SK-N-SH treated with all-trans-retinoic acid at 6 μM for 48 hours (cell line): ENCODE results near the gene ACSS3.

ENCODE experiments used
- ATAC-seq: fragments of 200-7000 bp; cut with Tn5 transposase; 3 replicates; pipeline ENCODE4 v1.9.1; 2020; ENCODE audit warnings: mild to moderate bottlenecking, moderate library complexity
- ARNTL ChIP-seq: fragments of 450-650 bp; formaldehyde crosslinking; IDR thresholded peaks from 2 replicates; pipeline ENCODE4 v1.5.0; 2020; ENCODE audit warnings: low read depth, mild to moderate bottlenecking, moderate library complexity, borderline replicate concordance
- BACH2 ChIP-seq: fragments of 250-450 bp; sonication (Bioruptor Pico); IDR thresholded peaks from 2 replicates; pipeline ENCODE4 v1.9.0; 2021; ENCODE audit warnings: mild to moderate bottlenecking, borderline replicate concordance
- CSDC2 ChIP-seq: fragments of 250-450 bp; sonication (Bioruptor Pico); IDR thresholded peaks from 2 replicates; pipeline ENCODE4 v1.5.0; 2020; ENCODE audit warnings: mild to moderate bottlenecking, moderate library complexity
- ESRRG ChIP-seq: fragments of 250-450 bp; sonication (Bioruptor Pico); IDR thresholded peaks from 2 replicates; pipeline ENCODE4 v1.6.1; 2021; ENCODE audit warnings: mild to moderate bottlenecking
- GLIS3 ChIP-seq: fragments of 250-450 bp; sonication (Bioruptor Pico); IDR thresholded peaks from 2 replicates; pipeline ENCODE4 v1.5.0; 2020; ENCODE audit warnings: mild to moderate bottlenecking, moderate library complexity
- ISL1 ChIP-seq: fragments of 250-450 bp; sonication (Bioruptor Pico); IDR thresholded peaks from 2 replicates; pipeline ENCODE4 v2.1.2; 2022; ENCODE audit warnings: mild to moderate bottlenecking, moderate library complexity
- OSR1 ChIP-seq: fragments of 250-450 bp; sonication (Bioruptor Pico); IDR thresholded peaks from 2 replicates; pipeline ENCODE4 v1.8.0; 2022; ENCODE audit warnings: moderate library complexity, mild to moderate bottlenecking, inconsistent platforms
- PPARA ChIP-seq: fragments of 250-450 bp; sonication (Bioruptor Pico); IDR thresholded peaks from 2 replicates; pipeline ENCODE4 v1.5.0; 2020; ENCODE audit warnings: mild to moderate bottlenecking, borderline replicate concordance
- RARB ChIP-seq: fragments of 250-450 bp; sonication (Bioruptor Pico); IDR thresholded peaks from 2 replicates; pipeline ENCODE4 v1.8.0; 2021; ENCODE audit warnings: mild to moderate bottlenecking, moderate library complexity
- SNAI2 ChIP-seq: fragments of 250-450 bp; sonication (Bioruptor Pico); IDR thresholded peaks from 2 replicates; pipeline ENCODE4 v1.5.0; 2020; ENCODE audit warnings: mild to moderate bottlenecking, moderate library complexity
- TCF4 ChIP-seq: fragments of 250-450 bp; sonication (Bioruptor Pico); IDR thresholded peaks from 2 replicates; pipeline ENCODE4 v1.8.0; 2021; ENCODE audit warnings: mild to moderate bottlenecking, moderate library complexity, borderline replicate concordance
- TOX ChIP-seq: fragments of 250-450 bp; sonication (Bioruptor Pico); IDR thresholded peaks from 2 replicates; pipeline ENCODE4 v1.8.0; 2021; ENCODE audit warnings: mild to moderate bottlenecking, moderate library complexity, borderline replicate concordance
- ZC3H10 ChIP-seq: fragments of 250-450 bp; sonication (Bioruptor Pico); IDR thresholded peaks from 2 replicates; pipeline ENCODE4 v1.5.1; 2021; ENCODE audit warnings: mild to moderate bottlenecking, moderate library complexity
- ZFP3 ChIP-seq: fragments of 250-450 bp; sonication (Bioruptor Pico); IDR thresholded peaks from 2 replicates; pipeline ENCODE4 v1.5.0; 2020; ENCODE audit warnings: mild to moderate bottlenecking, moderate library complexity
- ZFP30 ChIP-seq: fragments of 450-650 bp; formaldehyde crosslinking; IDR thresholded peaks from 2 replicates; pipeline ENCODE4 v1.5.0; 2022; ENCODE audit warnings: mild to moderate bottlenecking, moderate library complexity
- ZNF565 ChIP-seq: fragments of 450-650 bp; formaldehyde crosslinking; conservative IDR thresholded peaks from 2 replicates; pipeline ENCODE4 v1.5.0; 2020; ENCODE audit warnings: low read depth, mild to moderate bottlenecking, moderate library complexity
- ZNF70 ChIP-seq: fragments of 450-650 bp; formaldehyde crosslinking; IDR thresholded peaks from 2 replicates; pipeline ENCODE4 v1.5.0; 2020; ENCODE audit warnings: mild to moderate bottlenecking, moderate library complexity
- TF ChIP-seq, protein P1 (sequence below): fragments of 250-450 bp; sonication (Bioruptor Pico); IDR thresholded peaks from 2 replicates; pipeline ENCODE4 v1.5.1; 2021; ENCODE audit warnings: mild to moderate bottlenecking, moderate library complexity
- TF ChIP-seq, protein P2 (sequence below): fragments of 250-450 bp; sonication (Bioruptor Pico); IDR thresholded peaks from 2 replicates; pipeline ENCODE4 v1.8.0; 2020; ENCODE audit warnings: mild to moderate bottlenecking, moderate library complexity, borderline replicate concordance
- TF ChIP-seq, protein P3 (sequence below): fragments of 250-450 bp; sonication (Bioruptor Pico); IDR thresholded peaks from 2 replicates; pipeline ENCODE4 v1.8.0; 2021; ENCODE audit warnings: low read depth, mild to moderate bottlenecking, moderate library complexity, borderline replicate concordance
- TF ChIP-seq, protein P4 (sequence below): fragments of 250-450 bp; sonication (Bioruptor Pico); IDR thresholded peaks from 2 replicates; pipeline ENCODE4 v1.5.0; 2020; ENCODE audit warnings: mild to moderate bottlenecking, moderate library complexity

ACSS3 gene

DNA sequence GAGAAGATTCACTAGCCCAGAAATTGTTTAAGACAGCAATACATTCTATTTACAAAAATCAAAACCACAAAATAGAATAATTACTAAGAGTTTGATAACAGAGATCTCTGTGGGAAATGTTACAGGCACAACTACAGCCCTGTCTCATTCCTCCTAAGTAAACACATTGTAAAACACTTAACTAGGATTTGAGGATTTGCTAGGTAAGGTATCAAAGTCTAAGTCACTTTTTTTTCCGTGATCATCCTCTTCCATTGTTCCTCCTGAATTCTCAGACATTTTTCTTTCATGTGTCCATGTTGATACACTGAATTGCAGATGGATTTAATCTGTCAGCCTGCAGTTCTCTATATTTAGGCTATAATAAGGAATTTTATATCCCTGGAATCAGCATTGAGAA, 127.5 kb downstream of the ACSS3 start (continued):
- no peak for TF ChIP-seq GLIS3
- no peak for TF ChIP-seq ZNF565 (CRISPR knock-in tag)
- no peak for TF ChIP-seq TOX (CRISPR knock-in tag)
- TF ChIP-seq, all 23 proteins: peak for 0

DNA sequence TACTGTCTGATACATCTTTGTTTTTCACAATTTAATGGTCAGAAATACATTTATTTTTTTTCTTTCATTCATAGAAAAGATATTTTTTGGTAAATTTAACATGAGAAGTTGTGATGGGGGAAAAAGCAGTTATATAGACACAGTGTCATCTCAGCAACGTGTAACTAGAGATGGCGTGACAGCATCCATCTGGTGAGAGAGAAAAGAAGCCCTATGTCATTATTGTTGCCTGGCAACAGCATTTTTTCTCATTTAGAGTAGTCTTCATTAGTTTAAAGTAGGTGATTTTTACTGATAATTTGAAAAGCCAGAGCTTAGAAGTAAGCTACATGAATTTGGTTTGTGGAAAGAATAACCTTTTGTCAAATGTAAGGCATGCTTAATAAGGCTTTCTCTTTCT, 128.6 kb downstream of the ACSS3 start:
- ATAC-seq, result no peak
- TF ChIP-seq OSR1 (CRISPR knock-in tag), result no peak
- TF ChIP-seq ZFP30 (CRISPR knock-in tag), result no peak
- TF ChIP-seq, protein P1, sequence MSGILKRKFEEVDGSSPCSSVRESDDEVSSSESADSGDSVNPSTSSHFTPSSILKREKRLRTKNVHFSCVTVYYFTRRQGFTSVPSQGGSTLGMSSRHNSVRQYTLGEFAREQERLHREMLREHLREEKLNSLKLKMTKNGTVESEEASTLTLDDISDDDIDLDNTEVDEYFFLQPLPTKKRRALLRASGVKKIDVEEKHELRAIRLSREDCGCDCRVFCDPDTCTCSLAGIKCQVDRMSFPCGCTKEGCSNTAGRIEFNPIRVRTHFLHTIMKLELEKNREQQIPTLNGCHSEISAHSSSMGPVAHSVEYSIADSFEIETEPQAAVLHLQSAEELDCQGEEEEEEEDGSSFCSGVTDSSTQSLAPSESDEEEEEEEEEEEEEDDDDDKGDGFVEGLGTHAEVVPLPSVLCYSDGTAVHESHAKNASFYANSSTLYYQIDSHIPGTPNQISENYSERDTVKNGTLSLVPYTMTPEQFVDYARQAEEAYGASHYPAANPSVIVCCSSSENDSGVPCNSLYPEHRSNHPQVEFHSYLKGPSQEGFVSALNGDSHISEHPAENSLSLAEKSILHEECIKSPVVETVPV (CRISPR knock-in tag), result no peak
- no peak for TF ChIP-seq ARNTL (CRISPR knock-in tag)
- TF ChIP-seq SNAI2 (CRISPR knock-in tag), result no peak
- no peak for TF ChIP-seq ZNF70 (CRISPR knock-in tag)
- no peak for TF ChIP-seq TCF4
- no peak for TF ChIP-seq PPARA (CRISPR knock-in tag)
- no peak for TF ChIP-seq TOX (CRISPR knock-in tag)
- no peak for TF ChIP-seq ESRRG (CRISPR knock-in tag)
- TF ChIP-seq CSDC2 (CRISPR knock-in tag), result no peak
- no peak for TF ChIP-seq ISL1 (CRISPR knock-in tag)

DNA sequence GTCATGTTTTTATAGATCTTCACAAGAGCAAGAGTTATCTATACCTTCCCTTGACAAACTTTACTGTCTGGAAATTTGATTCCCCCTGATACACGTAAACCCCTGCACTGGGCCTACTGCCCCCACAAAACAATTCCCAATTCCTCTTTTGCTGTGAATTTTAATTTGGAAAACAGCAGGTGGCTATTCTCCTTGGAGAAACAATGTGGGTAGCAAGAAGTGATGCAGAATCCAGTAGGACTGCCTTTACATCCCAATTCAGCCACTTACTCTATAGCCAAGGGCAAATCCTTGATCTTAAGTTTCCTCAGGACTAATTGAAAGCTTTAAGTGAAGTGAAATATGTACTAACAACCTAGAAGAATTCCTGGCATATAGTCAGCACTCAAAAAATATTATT, 129.3 kb downstream of the ACSS3 start:
- ATAC-seq, result no peak

More for the DNA sequence above, 129.3 kb downstream of the ACSS3 start:
- TF ChIP-seq GLIS3 (no peak), CSDC2 (CRISPR knock-in tag) (no peak), BACH2 (CRISPR knock-in tag) (no peak), ZNF70 (CRISPR knock-in tag) (no peak), OSR1 (CRISPR knock-in tag) (no peak), ZC3H10 (no peak), TCF4 (no peak), ISL1 (CRISPR knock-in tag) (no peak), RARB (CRISPR knock-in tag) (no peak), ARNTL (CRISPR knock-in tag) (no peak), ZNF565 (CRISPR knock-in tag) (no peak), SNAI2 (CRISPR knock-in tag) (no peak), ZFP3 (CRISPR knock-in tag) (no peak), TOX (CRISPR knock-in tag) (no peak)
- TF ChIP-seq, protein P2, sequence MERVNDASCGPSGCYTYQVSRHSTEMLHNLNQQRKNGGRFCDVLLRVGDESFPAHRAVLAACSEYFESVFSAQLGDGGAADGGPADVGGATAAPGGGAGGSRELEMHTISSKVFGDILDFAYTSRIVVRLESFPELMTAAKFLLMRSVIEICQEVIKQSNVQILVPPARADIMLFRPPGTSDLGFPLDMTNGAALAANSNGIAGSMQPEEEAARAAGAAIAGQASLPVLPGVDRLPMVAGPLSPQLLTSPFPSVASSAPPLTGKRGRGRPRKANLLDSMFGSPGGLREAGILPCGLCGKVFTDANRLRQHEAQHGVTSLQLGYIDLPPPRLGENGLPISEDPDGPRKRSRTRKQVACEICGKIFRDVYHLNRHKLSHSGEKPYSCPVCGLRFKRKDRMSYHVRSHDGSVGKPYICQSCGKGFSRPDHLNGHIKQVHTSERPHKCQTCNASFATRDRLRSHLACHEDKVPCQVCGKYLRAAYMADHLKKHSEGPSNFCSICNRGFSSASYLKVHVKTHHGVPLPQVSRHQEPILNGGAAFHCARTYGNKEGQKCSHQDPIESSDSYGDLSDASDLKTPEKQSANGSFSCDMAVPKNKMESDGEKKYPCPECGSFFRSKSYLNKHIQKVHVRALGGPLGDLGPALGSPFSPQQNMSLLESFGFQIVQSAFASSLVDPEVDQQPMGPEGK (CRISPR knock-in tag), result no peak
- TF ChIP-seq, protein P1 (CRISPR knock-in tag), result no peak
- TF ChIP-seq, protein P3, sequence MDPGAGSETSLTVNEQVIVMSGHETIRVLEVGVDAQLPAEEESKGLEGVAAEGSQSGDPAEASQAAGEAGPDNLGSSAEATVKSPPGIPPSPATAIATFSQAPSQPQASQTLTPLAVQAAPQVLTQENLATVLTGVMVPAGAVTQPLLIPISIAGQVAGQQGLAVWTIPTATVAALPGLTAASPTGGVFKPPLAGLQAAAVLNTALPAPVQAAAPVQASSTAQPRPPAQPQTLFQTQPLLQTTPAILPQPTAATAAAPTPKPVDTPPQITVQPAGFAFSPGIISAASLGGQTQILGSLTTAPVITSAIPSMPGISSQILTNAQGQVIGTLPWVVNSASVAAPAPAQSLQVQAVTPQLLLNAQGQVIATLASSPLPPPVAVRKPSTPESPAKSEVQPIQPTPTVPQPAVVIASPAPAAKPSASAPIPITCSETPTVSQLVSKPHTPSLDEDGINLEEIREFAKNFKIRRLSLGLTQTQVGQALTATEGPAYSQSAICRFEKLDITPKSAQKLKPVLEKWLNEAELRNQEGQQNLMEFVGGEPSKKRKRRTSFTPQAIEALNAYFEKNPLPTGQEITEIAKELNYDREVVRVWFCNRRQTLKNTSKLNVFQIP (CRISPR knock-in tag), result no peak
- TF ChIP-seq, protein P4, sequence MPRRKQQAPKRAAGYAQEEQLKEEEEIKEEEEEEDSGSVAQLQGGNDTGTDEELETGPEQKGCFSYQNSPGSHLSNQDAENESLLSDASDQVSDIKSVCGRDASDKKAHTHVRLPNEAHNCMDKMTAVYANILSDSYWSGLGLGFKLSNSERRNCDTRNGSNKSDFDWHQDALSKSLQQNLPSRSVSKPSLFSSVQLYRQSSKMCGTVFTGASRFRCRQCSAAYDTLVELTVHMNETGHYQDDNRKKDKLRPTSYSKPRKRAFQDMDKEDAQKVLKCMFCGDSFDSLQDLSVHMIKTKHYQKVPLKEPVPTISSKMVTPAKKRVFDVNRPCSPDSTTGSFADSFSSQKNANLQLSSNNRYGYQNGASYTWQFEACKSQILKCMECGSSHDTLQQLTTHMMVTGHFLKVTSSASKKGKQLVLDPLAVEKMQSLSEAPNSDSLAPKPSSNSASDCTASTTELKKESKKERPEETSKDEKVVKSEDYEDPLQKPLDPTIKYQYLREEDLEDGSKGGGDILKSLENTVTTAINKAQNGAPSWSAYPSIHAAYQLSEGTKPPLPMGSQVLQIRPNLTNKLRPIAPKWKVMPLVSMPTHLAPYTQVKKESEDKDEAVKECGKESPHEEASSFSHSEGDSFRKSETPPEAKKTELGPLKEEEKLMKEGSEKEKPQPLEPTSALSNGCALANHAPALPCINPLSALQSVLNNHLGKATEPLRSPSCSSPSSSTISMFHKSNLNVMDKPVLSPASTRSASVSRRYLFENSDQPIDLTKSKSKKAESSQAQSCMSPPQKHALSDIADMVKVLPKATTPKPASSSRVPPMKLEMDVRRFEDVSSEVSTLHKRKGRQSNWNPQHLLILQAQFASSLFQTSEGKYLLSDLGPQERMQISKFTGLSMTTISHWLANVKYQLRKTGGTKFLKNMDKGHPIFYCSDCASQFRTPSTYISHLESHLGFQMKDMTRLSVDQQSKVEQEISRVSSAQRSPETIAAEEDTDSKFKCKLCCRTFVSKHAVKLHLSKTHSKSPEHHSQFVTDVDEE (CRISPR knock-in tag), result no peak
